ENCODE data around the gene LITAF. TPM values are rescaled to one million over a fixed set of nuclear protein-coding genes. Genes with fewer than 3 reads are reported as not detected.

Gene LITAF
- total RNA-seq, 1 experiment from 2014 or later, result 73.0 TPM

Other genes with a start within 250 kb of the LITAF start
- gene RMI2, start 241.5 kb downstream of the LITAF start, total RNA-seq (2021), result 77.2 to 83.4 TPM (median 79.0 TPM) in 3 replicates
- 54.2 to 65.2 TPM (median 56.2 TPM) in 3 replicates for gene SNN, start 81.5 kb upstream of the LITAF start, total RNA-seq (2021)
- 11.1 to 11.5 TPM (median 11.4 TPM) in 3 replicates for gene TXNDC11, start 155.9 kb upstream of the LITAF start, total RNA-seq (2021)
- 39.9 to 45.9 TPM (median 43.0 TPM) in 3 replicates for gene ZC3H7A, start 210.3 kb upstream of the LITAF start, total RNA-seq (2021)